Right renal cortex interstitium (tissue), 3 donors: ENCODE results near the gene UTY. TPM values are rescaled to one million over a fixed set of nuclear protein-coding genes. Genes with fewer than 3 reads are reported as not detected.

Experiments
- DNase-seq, 3 donors: peaks; one replicate each; pipeline ENCODE4 v3.0.0-alpha.2; 2013; ENCODE audit warnings: low read depth in 3 of 3, low spot score in 2 of 3
- polyA plus RNA-seq, 3 donors: library from polyadenylated mRNA; unstranded; fragments of 120-200 nt; gene quantifications; one replicate each; pipeline ENCODE4 v1.2.1, GENCODE V29; 2013; ENCODE audit not compliant: insufficient read length in 3 of 3

The UTY gene
- polyA plus RNA-seq, 3 donors, result 24.8 to 26.0 (median 25.7) TPM

- DNase-seq, result no peak
Measured at GRCh38 chrY:13416869-13417661, 62.8 kb downstream of the UTY start.

- DNase-seq, result no peak
Measured at GRCh38 chrY:13415556-13415955, 64.3 kb downstream of the UTY start.

- DNase-seq, result no peak
Measured at GRCh38 chrY:13398876-13399275, 81.0 kb downstream of the UTY start.

GRCh38 chrY:13381110-13381683 lies 98.6 kb downstream of the UTY start:
- DNase-seq, result no peak

- DNase-seq, result no peak
Measured at GRCh38 chrY:13370868-13371800, 108.7 kb downstream of the UTY start.

DNA sequence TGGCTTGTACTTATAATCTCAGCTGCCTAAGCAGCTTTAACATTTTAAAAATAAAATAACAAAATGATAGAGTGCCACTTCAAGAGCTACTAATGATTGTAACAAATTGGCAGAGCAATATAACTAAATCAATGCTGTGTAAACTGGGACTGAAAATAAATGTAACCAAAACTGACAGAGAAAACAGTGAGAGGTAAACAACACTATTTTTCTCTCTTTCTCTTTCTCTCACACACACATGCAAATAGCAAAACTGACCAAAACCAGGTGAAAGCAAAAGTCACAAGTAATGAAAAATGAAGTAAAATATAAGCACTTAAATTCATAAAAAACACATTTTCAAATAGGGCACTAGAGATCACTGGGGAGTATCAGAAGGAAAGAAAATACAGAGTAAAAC lies 109.6 kb downstream of the UTY start:
- DNase-seq, result no peak

DNA sequence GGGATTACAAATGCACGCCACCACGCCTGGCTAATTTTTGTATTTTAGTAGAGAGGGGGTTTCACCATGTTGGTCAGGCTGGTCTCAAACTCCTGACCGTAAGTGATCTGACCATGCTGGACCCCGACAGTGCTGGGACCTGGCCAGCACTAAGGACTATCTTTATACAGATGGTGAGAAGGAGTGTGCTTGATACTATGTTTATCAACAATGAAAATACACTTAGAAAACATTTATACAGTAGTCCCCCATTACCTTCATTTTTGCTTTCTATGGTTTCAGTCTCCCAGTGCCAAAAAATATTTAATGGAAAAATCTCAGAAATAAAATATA lies 111.4 kb downstream of the UTY start:
- DNase-seq, result no peak

DNA sequence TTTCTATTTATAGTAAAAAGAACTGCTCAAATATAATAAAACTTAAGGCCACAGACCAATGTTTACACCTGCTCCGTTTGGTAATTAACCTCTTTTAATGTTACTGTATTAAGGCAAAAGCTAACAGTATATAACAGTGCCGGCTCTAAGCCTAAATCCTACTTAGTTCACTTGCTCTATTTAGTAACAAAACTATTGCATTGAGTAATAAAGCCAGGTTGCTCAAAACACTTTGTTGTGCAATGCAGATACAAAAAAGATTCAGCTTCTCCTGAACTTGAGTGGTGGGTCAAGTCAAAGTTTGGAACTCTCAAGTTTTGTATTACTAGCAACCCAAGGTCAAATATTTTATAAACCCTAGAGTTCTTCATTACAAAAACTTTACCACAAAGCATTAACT lies 116.2 kb downstream of the UTY start:
- DNase-seq, result no peak

GRCh38 chrY:13362662-13363061 lies 117.2 kb downstream of the UTY start:
- DNase-seq, result no peak

DNA sequence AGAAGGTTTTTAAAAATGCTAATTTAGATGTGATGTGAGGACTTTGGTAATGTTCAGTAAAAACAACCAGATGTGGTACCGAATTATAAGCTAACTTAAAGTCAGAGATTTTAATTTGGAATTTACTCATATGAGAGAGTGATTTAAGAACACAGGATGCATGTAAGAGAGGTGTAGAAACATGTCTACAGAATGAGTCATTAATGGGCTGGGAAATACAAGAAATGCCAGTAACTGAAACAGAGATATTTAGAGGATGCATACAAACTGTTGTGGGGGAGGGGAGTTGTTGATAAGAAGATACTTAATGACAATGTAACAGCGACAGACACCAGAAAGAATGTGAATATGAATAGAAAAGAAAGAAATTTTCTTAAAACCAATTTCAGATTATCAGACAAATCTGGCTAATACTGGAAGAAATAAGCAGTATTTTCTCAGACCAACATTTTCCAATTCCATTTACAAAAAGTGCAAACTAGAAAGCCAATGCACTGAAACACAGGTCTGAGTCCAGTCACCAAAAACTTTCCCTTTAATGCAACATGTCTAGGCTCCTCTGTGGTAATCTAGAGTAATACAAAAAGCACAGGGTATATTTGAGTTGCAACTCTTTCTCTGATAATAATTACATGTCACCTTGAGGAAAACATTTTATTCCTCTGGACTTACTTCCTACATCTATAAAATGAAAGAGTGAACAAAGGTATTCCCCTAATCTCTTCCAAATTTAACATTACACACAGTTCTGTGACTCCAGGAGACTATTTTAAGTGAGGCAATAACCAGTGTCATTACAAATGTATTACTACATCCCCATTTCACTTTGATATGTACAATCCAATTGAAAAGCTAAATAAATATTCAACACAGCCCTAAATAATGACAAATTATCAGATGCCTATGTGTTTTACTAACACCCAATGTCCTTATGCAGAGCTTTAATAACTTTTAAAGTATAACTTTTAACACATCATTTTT lies 117.9 kb downstream of the UTY start:
- DNase-seq, result no peak

DNA sequence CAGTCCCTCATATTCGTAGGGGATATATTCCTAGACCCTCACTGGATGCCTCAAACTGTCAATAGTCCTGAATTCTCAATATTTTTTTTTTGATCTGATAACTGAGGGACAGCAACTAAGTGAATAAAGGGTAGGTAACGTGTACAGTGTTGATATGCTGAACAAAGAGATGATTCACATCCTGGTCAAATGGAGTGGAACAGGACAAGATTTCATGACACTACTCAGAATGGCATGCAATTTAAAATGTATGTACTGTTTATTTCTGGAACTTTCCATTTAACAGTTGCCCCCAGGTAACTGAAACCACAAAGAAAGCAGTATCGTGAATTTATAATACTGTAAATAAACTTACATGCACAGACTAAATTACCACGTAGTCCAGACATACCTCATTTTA lies 128.4 kb downstream of the UTY start:
- no peak for DNase-seq

- DNase-seq, result no peak
Measured at GRCh38 chrY:13347106-13347505, 132.7 kb downstream of the UTY start.

DNA sequence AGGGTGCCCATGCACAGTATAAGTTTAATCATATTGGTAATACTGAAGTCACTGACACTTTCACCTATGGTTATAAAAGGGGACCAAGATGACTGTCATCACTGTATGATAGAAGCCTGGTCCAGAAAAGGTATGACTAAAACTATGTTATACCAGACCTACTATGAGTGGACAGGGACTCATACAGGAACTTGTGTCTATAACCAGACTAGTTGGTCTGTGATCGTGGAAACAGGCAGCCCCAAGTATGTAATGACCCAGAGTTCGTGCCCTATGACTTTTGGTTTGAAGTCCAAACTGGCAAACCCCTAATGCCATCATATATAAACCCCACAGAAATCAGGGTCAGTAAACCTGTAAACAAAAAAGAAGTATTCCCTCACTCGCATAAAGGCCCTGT lies 134.3 kb downstream of the UTY start:
- DNase-seq, result no peak

DNA sequence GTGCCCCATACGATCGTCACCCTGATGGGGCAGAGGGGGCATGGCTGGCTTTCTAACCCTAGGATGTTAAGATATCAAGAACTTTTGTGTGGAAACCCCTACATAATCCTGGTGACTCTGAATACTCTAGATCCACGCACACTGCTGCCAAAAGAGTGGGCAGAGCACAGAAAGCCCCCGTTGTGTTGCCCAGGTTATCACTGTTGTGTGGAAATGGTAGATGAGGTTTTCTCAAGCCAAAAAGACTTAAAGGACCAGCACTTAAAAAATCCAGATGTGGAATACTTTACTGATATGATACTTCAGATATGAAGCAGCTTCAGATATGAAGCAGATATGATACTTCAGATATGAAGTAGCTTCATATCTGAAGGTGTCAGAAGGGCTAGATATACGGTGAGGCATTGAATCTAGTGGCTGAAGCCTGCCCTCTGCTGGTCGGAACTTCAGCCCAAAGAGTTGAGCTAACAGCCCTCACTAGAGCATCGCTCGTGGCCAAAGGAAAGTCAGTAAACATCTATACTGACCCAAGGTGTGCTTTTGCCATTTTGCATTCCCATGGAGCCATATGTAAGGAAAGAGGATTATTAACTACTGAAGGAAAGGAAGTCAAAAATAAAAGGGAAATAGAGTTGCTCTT lies 136.4 kb downstream of the UTY start:
- no peak for DNase-seq

GRCh38 chrY:13339939-13340338 lies 139.9 kb downstream of the UTY start:
- DNase-seq, result no peak

DNA sequence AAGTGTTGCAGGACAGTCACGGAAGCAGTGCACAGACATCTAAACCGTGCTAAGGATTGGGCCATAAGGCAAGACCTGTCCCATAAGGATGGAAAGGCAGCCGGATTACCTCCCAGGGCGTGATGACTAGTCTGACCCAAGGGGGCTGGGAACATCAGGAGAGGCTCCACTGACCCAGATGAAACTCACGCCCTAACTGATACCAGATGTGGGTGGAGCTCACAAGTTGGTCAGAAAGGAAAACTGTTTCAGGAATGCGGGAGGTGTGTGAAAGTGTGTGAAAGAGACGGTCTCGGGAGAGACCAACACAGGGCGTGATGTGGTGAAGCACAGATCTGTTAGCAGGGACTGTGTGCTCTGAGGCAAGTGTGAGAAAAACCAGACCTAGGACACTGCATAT lies 140.5 kb downstream of the UTY start:
- DNase-seq, result no peak

DNA sequence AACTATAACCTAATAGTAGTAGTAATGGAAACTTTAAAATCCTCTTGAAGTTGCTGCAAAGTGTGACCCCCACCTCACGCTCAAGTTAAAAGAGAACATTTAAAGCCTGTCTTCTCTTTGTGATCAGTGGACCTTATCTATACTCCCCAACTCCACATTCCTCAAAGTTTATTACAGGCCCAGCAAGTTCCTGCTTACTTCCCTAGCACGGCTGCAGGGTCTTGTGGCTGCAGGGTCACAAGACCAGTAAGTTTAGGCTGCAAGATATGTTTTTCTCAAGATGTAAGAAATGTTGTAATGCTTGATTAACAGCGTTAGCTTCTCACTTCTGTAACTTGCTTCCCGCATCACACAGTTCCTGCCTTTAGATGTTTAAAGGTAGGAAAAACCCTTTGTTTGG lies 141.1 kb downstream of the UTY start:
- no peak for DNase-seq

DNA sequence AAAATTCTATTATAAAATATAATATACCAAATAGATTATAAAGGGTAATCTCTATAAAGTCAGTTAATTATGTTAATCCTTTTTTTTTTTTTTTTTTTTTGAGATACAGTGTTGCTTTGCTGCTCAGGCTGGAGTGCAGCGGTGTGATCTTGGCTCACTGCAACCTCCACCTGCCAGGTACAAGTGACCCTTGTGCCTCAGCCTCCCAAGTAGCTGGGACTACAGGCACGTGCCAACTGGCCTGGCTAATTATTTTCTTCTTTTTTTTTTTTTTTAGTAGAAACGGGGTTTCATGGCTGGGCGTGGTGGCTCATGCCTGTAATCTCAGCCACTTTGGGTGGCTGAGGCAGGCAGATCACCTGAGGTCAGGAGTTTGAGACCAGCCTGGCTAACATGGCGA lies 141.9 kb downstream of the UTY start:
- no peak for DNase-seq

DNA sequence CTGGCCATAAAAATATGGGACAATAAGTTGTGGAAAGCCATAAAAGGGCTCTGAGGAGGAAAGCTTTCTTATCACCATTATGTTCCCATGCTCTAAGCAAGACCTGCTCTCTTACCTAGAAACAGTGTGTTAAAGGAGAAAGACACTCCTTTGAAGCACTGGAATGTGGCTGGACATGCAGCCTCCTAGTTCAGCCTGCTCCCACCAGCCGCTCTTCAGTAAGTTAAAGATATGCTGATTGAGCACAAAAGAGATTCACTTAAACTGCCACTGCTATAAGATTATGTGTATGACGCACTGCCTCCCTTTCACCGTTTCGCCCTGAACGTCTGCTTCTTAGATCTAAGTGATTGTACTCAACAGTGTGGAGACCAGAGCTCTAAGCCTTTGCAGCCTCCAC lies 146.0 kb downstream of the UTY start:
- no peak for DNase-seq

- DNase-seq, result no peak
Measured at GRCh38 chrY:13330651-13331050, 149.2 kb downstream of the UTY start.
